ENCODE data around the gene MRPL18.
"Not testable (repeated sequence)": the region's sequence is repeated elsewhere in the genome, so short reads cannot be mapped to it uniquely, and the experiment has no call there.

- not testable (repeated sequence) for TF ChIP-seq POLR2A (IDR thresholded peaks at IDR 0.05; ENCODE audit: low read length); GATA1 (IDR thresholded peaks at IDR 0.05; ENCODE audit: low read depth, low read length)
Observed at GRCh38 chr6:159748127-159748526, 42.1 kb upstream of the MRPL18 start.
